CD4-positive, alpha-beta memory T cell (primary cell): ENCODE data around the gene SCAF11. TPM values are rescaled to one million over a fixed set of nuclear protein-coding genes. Genes with fewer than 3 reads are reported as not detected.
"Not testable (repeated sequence)": the region's sequence is repeated elsewhere in the genome, so short reads cannot be mapped to it uniquely, and the experiment has no call there.

Experiments
- CTCF ChIA-PET: fragments of 350-600 bp; sonication (Branson Sonifier 250); formaldehyde crosslinking; loops from one replicate; lab custom pipeline; 2021; ENCODE audit warnings: inconsistent platforms; ENCODE audit not compliant: partially characterized antibody; lab: Charles Lee
- POLR2A ChIA-PET: fragments of 350-600 bp; sonication (Branson Sonifier 250); formaldehyde crosslinking; loops from one replicate; lab custom pipeline; 2021; ENCODE audit not compliant: partially characterized antibody; lab: Charles Lee
- DNase-seq, 5 donors: peaks; one replicate each; pipeline versions ENCODE4 v3.0.0 to v3.0.0-alpha.2; 2020 to 2022; ENCODE audit warnings: mixed read lengths in 1 of 5
- H3K27ac ChIP-seq: one replicate; pipeline ENCODE4 v1.7.0; 2013; ENCODE audit warnings: low read depth, low read length
- H3K27me3 ChIP-seq: 2 replicates; pipeline ENCODE4 v1.7.0; 2013; ENCODE audit warnings: mild to moderate bottlenecking, low read length, moderate library complexity; ENCODE audit not compliant: insufficient read depth
- H3K36me3 ChIP-seq: 2 replicates; pipeline ENCODE4 v1.7.0; 2013; ENCODE audit warnings: mild to moderate bottlenecking, low read length, moderate library complexity; ENCODE audit not compliant: insufficient read depth
- H3K4me1 ChIP-seq: 2 replicates; pipeline ENCODE4 v1.7.0; 2013; ENCODE audit warnings: mild to moderate bottlenecking, low read length, moderate library complexity; ENCODE audit not compliant: insufficient read depth
- H3K4me3 ChIP-seq, 2 donors: one replicate each; pipeline ENCODE4 v1.7.0; 2013; ENCODE audit warnings: low read length in 2 of 2, mild to moderate bottlenecking in 1 of 2
- H3K9me3 ChIP-seq, 2 donors: one replicate each; pipeline ENCODE4 v1.7.0; 2013; ENCODE audit warnings: low read length in 2 of 2, control low read depth in 1 of 2; ENCODE audit not compliant: control insufficient read depth in 1 of 2
- H3K27ac Mint-ChIP-seq, 7 donors: one replicate each; pipeline ENCODE4 v1.8.0; 2020 to 2021; ENCODE audit warnings: mixed read lengths in 7 of 7, mild to moderate bottlenecking in 6 of 7, inconsistent platforms in 3 of 7, moderate library complexity in 3 of 7
- H3K27me3 Mint-ChIP-seq, 2 donors: one replicate each; pipeline ENCODE4 v1.8.0; 2020 to 2021; ENCODE audit warnings: mixed read lengths in 2 of 2
- H3K36me3 Mint-ChIP-seq, 2 donors: one replicate each; pipeline ENCODE4 v1.8.0; 2020 to 2021; ENCODE audit warnings: mixed read lengths in 2 of 2, inconsistent platforms in 1 of 2, mild to moderate bottlenecking in 1 of 2
- H3K4me1 Mint-ChIP-seq, 4 donors: one replicate each; pipeline ENCODE4 v1.8.0; 2020 to 2021; ENCODE audit warnings: mixed read lengths in 4 of 4, mild to moderate bottlenecking in 1 of 4
- H3K4me3 Mint-ChIP-seq, 8 donors: one replicate each; pipeline ENCODE4 v1.8.0; 2020 to 2021; ENCODE audit warnings: mixed read lengths in 8 of 8, mild to moderate bottlenecking in 7 of 8, moderate library complexity in 6 of 8, inconsistent platforms in 3 of 8
- H3K9me3 Mint-ChIP-seq, 8 donors: one replicate each; pipeline ENCODE4 v1.8.0; 2020 to 2021; ENCODE audit warnings: mixed read lengths in 8 of 8, mild to moderate bottlenecking in 5 of 8, inconsistent platforms in 3 of 8, moderate library complexity in 1 of 8
- intact Hi-C: fragments of 100-400 bp; cut with micrococcal nuclease; formaldehyde crosslinking; loops from one replicate; pipeline ENCODE4 v1.15.1; 2023
- polyA plus RNA-seq, 2 donors: library from polyadenylated mRNA; unstranded; fragments of 300-500 nt; fragmentation: Illumina TruSeq; gene quantifications; one replicate each; pipeline ENCODE4 v1.2.3, GENCODE V29; 2021
- total RNA-seq, 2 experiments: library from RNA; stranded (reverse); gene quantifications; one replicate each; pipeline ENCODE4 v1.2.3, GENCODE V29; 2021

Gene SCAF11
- total and polyA plus RNA-seq, 4 experiments from 2014 or later: 62.4 to 236 (median 169) TPM

- H3K4me1 ChIP-seq, H3K4me3 ChIP-seq, intact Hi-C loops, H3K36me3 Mint-ChIP-seq, H3K27ac ChIP-seq, POLR2A ChIA-PET, H3K4me1 Mint-ChIP-seq, DNase-seq, H3K27me3 ChIP-seq, H3K36me3 ChIP-seq, H3K9me3 ChIP-seq, H3K27ac Mint-ChIP-seq, H3K27me3 Mint-ChIP-seq, H3K4me3 Mint-ChIP-seq: not testable (repeated sequence)
- CTCF ChIA-PET: interaction anchor here (2.7 kb wide), 1 partner anchor 8 kb away, joined by 5 read pairs; no protein-coding TSS in a partner anchor
- H3K9me3 Mint-ChIP-seq: peaks cover 5 to 29% (median 21%) of the 10 kb centered on the region in 8 donors
Observed at GRCh38 chr12:46017866-46018375, 27.5 kb upstream of the SCAF11 start.

DNA sequence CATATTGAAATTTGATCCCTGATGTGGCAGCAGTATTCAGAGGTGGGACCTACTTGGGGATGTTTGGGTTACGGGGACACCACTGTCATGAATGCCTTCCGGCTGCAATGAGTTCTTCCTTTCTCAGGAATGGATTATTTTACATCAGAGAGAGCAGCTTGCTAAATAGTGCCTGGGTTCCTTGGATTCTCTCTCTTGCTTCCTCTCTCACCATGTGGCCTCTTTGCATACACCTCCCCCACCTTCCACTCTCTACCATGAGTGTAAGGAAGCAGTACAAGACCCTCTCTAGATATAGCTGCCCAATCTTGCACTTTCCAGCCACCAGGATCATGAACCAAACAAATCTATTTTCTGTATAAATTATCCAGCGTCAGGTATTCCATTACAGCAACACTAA, 15.4 kb upstream of the SCAF11 start:
- POLR2A ChIA-PET: no interaction called here
- H3K27ac Mint-ChIP-seq: peak overlapping the region in 1 of 7 donors; percentile 60

DNA sequence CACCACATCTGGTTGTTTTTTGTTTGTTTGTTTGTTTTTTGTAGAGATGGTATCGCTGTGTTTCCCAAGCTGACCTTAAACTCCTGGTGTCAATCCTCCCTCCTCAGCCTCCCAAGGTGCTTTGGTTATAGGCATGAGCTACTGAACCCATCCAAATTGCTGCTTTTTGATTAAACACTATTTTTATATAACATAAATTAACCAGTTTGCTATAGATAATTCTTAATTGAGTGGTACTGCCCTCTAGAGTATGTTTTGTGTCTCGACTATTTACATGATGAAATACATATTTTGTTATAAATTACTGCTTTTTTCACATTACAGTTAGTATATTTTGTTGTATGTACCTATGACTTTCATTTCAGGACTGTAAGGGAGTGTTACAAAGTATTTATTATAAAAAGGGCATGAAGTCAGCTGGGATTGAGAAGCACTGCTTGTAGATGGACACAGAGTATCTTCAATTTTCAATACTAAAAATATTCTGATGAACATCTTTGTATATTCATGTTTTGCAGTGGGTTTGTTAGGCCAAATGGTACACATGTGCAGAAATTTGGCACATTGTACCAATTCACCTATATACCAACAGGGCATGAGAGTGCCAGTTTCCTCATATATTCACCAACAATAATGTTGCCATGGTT, 14.9 kb upstream of the SCAF11 start:
- Histone ChIP-seq H3K4me3 (no peak overlapping the region), H3K9me3 (no peaks in the 10 kb centered on the region), H3K4me1 (no peaks in the 10 kb centered on the region), H3K36me3 (no peaks in the 10 kb centered on the region), H3K27me3 (no peaks in the 10 kb centered on the region), H3K27ac (no peak overlapping the region)
- Mint-ChIP-seq H3K27ac (peak overlapping the region in 4 of 7 donors; percentile 2 to 72 (median 60)), H3K27me3 (no peaks in the 10 kb centered on the region), H3K4me1 (no peaks in the 10 kb centered on the region), H3K4me3 (no peak overlapping the region), H3K9me3 (peaks cover 0 to 2% (median 0%) of the 10 kb centered on the region in 8 donors), H3K36me3 (no peaks in the 10 kb centered on the region)
- peak in 1 of 5 donors; percentile 23 for DNase-seq
- POLR2A ChIA-PET: interaction anchor here (1.0 kb wide), 1 partner anchor 14 kb away, joined by 3 read pairs; no protein-coding TSS in a partner anchor
- intact Hi-C loops: loop anchor here (1.0 to 2.0 kb wide), 2 partner anchors 15 to 242 kb away; partner anchors contain the start of gene SCAF11
- CTCF ChIA-PET: interaction anchor here (1.1 to 1.7 kb wide), 6 partner anchors 9 to 461 kb away, joined by 3 to 13 read pairs (median 4); partner anchors contain the start of gene SCAF11

More for the DNA sequence above, 15.4 kb upstream of the SCAF11 start:
- H3K9me3 ChIP-seq: no peaks in the 10 kb centered on the region
- no peaks in the 10 kb centered on the region for H3K27me3 ChIP-seq
- no peak overlapping the region for H3K4me3 ChIP-seq
- CTCF ChIA-PET: interaction anchor here (0.9 to 1.3 kb wide), 6 partner anchors 10 to 462 kb away, joined by 3 to 8 read pairs (median 3); partner anchors contain the start of gene SCAF11
- Mint-ChIP-seq H3K36me3 (no peaks in the 10 kb centered on the region), H3K27me3 (no peaks in the 10 kb centered on the region), H3K9me3 (no peaks in the 10 kb centered on the region), H3K4me3 (no peak overlapping the region), H3K4me1 (no peaks in the 10 kb centered on the region)
- H3K4me1 ChIP-seq: no peaks in the 10 kb centered on the region
- H3K27ac ChIP-seq: no peak overlapping the region
- no peak for DNase-seq
- intact Hi-C loops: loop anchor here (1.0 to 2.0 kb wide), 2 partner anchors 16 to 243 kb away; partner anchors contain the start of gene SCAF11
- no peaks in the 10 kb centered on the region for H3K36me3 ChIP-seq

GRCh38 chr12:46004715-46005114, 14.3 kb upstream of the SCAF11 start:
- intact Hi-C loops: loop anchor here (1.0 to 2.0 kb wide), 2 partner anchors 14 to 242 kb away; partner anchors contain the start of gene SCAF11
- Histone ChIP-seq H3K27me3 (no peaks in the 10 kb centered on the region), H3K4me3 (no peak overlapping the region), H3K36me3 (no peaks in the 10 kb centered on the region), H3K27ac (no peak overlapping the region), H3K4me1 (no peaks in the 10 kb centered on the region), H3K9me3 (no peaks in the 10 kb centered on the region)
- no peaks in the 10 kb centered on the region for H3K27me3 Mint-ChIP-seq
- H3K4me1 Mint-ChIP-seq: no peaks in the 10 kb centered on the region
- ChIA-PET POLR2A (interaction anchor here (1.0 kb wide), 1 partner anchor 13 kb away, joined by 3 read pairs; no protein-coding TSS in a partner anchor), CTCF (interaction anchor here (1.1 to 1.7 kb wide), 5 partner anchors 9 to 461 kb away, joined by 3 to 13 read pairs (median 4); partner anchors contain the start of gene SCAF11)
- H3K9me3 Mint-ChIP-seq: peaks cover 0 to 2% (median 0%) of the 10 kb centered on the region in 8 donors
- no peaks in the 10 kb centered on the region for H3K36me3 Mint-ChIP-seq
- H3K27ac Mint-ChIP-seq: peak overlapping the region in 3 of 7 donors; percentile 56 to 72 (median 63)
- no peak overlapping the region for H3K4me3 Mint-ChIP-seq
- no peak for DNase-seq

GRCh38 chr12:46000076-46000475, 9.7 kb upstream of the SCAF11 start:
- H3K27me3 Mint-ChIP-seq, H3K4me1 ChIP-seq, H3K36me3 Mint-ChIP-seq, H3K27ac ChIP-seq, H3K27me3 ChIP-seq, CTCF ChIA-PET, H3K27ac Mint-ChIP-seq, H3K9me3 Mint-ChIP-seq, H3K4me3 Mint-ChIP-seq, H3K4me3 ChIP-seq, H3K9me3 ChIP-seq, H3K36me3 ChIP-seq, DNase-seq, H3K4me1 Mint-ChIP-seq, intact Hi-C loops, POLR2A ChIA-PET: not testable (repeated sequence)

GRCh38 chr12:45994736-45995135, 4.4 kb upstream of the SCAF11 start:
- H3K36me3 ChIP-seq: no peaks in the 10 kb centered on the region
- H3K9me3 ChIP-seq: no peaks in the 10 kb centered on the region
- Mint-ChIP-seq H3K4me3 (no peak overlapping the region), H3K27me3 (peaks cover 0 to 4% of the 10 kb centered on the region in 2 donors), H3K27ac (peak overlapping the region in 3 of 7 donors; percentile 36 to 57 (median 38)), H3K9me3 (peaks cover 0 to 3% (median 0%) of the 10 kb centered on the region in 8 donors), H3K4me1 (peaks cover 6 to 20% (median 9%) of the 10 kb centered on the region in 4 donors), H3K36me3 (peaks cover 0 to 18% of the 10 kb centered on the region in 2 donors)
- ChIA-PET POLR2A (no interaction called here), CTCF (interaction anchor here (1.5 kb wide), 1 partner anchor 10 kb away, joined by 3 read pairs; no protein-coding TSS in a partner anchor)
- no peak overlapping the region for H3K27ac ChIP-seq
- H3K4me1 ChIP-seq: no peaks in the 10 kb centered on the region
- H3K4me3 ChIP-seq: no peak overlapping the region
- no peak for DNase-seq
- H3K27me3 ChIP-seq: no peaks in the 10 kb centered on the region
- intact Hi-C loops: loop anchor here (5.0 to 10.0 kb wide), 2 partner anchors 232 to 330 kb away; no protein-coding TSS in a partner anchor
